Measurements from ENCODE around the gene URB1. TPM values are rescaled to one million over a fixed set of nuclear protein-coding genes. Genes with fewer than 3 reads are reported as not detected.

Gene URB1
- total and polyA plus RNA-seq, 2 donors (not counting 3 experiments of a cell fraction or from before 2014, with no cell fraction given): 8.0 to 27.3 TPM

DNA sequence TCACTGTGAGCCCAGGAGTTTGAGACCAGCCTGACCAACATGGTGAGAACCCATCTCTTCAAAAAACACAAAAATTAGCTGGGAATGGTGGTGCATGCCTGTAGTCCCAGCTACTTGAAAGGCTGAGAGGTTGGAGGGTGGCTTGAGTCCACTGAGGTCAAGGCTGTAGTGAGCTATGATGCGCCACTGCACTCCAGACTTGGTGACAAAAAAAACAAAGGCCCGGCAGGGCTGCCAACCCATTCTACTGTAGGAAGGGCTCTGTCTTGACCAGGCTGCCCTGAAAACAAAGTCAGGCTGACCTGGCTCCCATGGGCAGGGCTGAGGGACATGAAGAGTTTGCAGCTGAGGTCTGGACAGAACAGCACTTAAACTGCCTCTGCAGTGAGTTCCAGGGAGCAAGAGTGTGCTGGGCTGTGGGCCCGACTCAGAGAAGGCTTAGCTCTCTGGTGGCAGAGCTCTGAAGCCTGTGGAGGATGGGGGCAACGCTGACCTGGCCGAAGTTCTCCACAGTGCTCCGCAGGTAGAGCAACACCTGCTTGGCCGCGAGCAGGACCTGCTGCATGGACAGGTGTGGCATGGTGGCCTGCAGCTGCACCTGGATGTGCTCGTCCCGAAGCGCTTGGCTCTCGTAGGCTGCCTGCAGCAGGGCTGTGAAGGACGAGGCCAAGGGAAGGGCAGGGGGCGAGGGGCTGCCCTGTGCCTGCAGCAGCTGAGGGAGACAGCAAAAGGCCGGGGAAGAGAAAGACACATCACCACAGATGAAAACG, 42.4 kb downstream of the URB1 start:
- Histone ChIP-seq H3K27me3 (ENCODE audit: control insufficient read depth in 2 of 2, insufficient read depth in 2 of 2, low read length in 2 of 2) (no peaks in the 10 kb centered on the region), H3K79me2 (ENCODE audit: control insufficient read depth, insufficient read depth, low read length) (no peaks in the 10 kb centered on the region), H3K9ac (replicated peaks; ENCODE audit: extremely low read depth, insufficient read depth, low read length) (no peak overlapping the region), H3K4me3 (replicated peaks in 1 of 3; ENCODE audit: insufficient read depth in 1 of 3, low read depth in 1 of 3, low read length in 3 of 3) (no peak overlapping the region), H3K4me1 (ENCODE audit: control insufficient read depth, extremely low read depth, insufficient read depth, low read length) (no peaks in the 10 kb centered on the region), H3K27ac (ENCODE audit: insufficient read depth, low read depth, low read length) (no peak overlapping the region), H4K20me1 (replicated peaks; ENCODE audit: control insufficient read depth, extremely low read depth, insufficient read depth, low read length) (no peaks in the 10 kb centered on the region), H3K9me3 (replicated peaks; ENCODE audit: control insufficient read depth, insufficient read depth, low read length) (no peaks in the 10 kb centered on the region), H3K36me3 (ENCODE audit: control insufficient read depth in 2 of 2, extremely low read depth in 1 of 2, insufficient read depth in 2 of 2, low read length in 2 of 2) (peaks cover 19 to 66% of the 10 kb centered on the region in 2 experiments), H3K4me2 (ENCODE audit: insufficient read depth, low read length) (no peak overlapping the region), H3K9me1 (replicated peaks; ENCODE audit: control insufficient read depth, extremely low read depth, insufficient read depth, low read length) (no peaks in the 10 kb centered on the region), H2AFZ (ENCODE audit: low read depth, low read length) (no peak overlapping the region)
- intact Hi-C loops (cut with micrococcal nuclease) (no loop called here), dilution Hi-C loops (cut with MboI; ENCODE audit: extremely low pct_ligation_motif_present, low sequenced_read_pairs) (no loop called here)
- POLR2A ChIA-PET: no interaction called here
- no peak for FAIRE-seq
- CTCF ChIA-PET: no interaction called here
- TF ChIP-seq MYC (IDR thresholded peaks at IDR 0.05; ENCODE audit: low read depth, low read length) (no peak), FOS (IDR thresholded peaks at IDR 0.05; ENCODE audit: borderline replicate concordance, insufficient read depth, low read length) (no peak), EZH2 (IDR thresholded peaks at IDR 0.05; ENCODE audit: borderline replicate concordance, low read depth, low read length, severe bottlenecking) (no peak), POLR2AphosphoS5 (IDR thresholded peaks at IDR 0.05; ENCODE audit: insufficient read depth, low read depth, low read length) (no peak), JUN (IDR thresholded peaks at IDR 0.05; ENCODE audit: borderline replicate concordance, insufficient read depth, insufficient read length, low read depth) (no peak), POLR2A (IDR thresholded peaks at IDR 0.05; ENCODE audit: low read depth, low read length) (no peak), GATA2 (IDR thresholded peaks at IDR 0.05; ENCODE audit: insufficient read depth, insufficient read length, low read depth, low read length) (no peak)
- TF ChIP-seq, protein P1, sequence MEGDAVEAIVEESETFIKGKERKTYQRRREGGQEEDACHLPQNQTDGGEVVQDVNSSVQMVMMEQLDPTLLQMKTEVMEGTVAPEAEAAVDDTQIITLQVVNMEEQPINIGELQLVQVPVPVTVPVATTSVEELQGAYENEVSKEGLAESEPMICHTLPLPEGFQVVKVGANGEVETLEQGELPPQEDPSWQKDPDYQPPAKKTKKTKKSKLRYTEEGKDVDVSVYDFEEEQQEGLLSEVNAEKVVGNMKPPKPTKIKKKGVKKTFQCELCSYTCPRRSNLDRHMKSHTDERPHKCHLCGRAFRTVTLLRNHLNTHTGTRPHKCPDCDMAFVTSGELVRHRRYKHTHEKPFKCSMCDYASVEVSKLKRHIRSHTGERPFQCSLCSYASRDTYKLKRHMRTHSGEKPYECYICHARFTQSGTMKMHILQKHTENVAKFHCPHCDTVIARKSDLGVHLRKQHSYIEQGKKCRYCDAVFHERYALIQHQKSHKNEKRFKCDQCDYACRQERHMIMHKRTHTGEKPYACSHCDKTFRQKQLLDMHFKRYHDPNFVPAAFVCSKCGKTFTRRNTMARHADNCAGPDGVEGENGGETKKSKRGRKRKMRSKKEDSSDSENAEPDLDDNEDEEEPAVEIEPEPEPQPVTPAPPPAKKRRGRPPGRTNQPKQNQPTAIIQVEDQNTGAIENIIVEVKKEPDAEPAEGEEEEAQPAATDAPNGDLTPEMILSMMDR (IDR thresholded peaks at IDR 0.05; ENCODE audit: extremely low read depth in 1 of 2, insufficient read depth in 1 of 2, low read depth in 1 of 2, low read length in 2 of 2): no peak
- TF ChIP-seq, protein P2, sequence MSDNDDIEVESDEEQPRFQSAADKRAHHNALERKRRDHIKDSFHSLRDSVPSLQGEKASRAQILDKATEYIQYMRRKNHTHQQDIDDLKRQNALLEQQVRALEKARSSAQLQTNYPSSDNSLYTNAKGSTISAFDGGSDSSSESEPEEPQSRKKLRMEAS (IDR thresholded peaks at IDR 0.05; ENCODE audit: insufficient read depth, insufficient read length): no peak
- no TSS peak for BruUV-seq (replicated peaks)
- DNase-seq (ENCODE audit: low read depth, low spot score): no peak

All from endothelial cell of umbilical vein (primary cell).